ENCODE data around the gene TUBGCP4. TPM values are rescaled to one million over a fixed set of nuclear protein-coding genes. Genes with fewer than 3 reads are reported as not detected.

TUBGCP4 gene
- polyA plus RNA-seq, 2 donors, result 4.8 to 5.3 TPM

- Histone ChIP-seq H3K27ac (ENCODE audit: low read depth in 2 of 2, low read length in 1 of 2) (no peak overlapping the region), H3K9me3 (ENCODE audit: control insufficient read depth in 2 of 2, insufficient read depth in 1 of 2, low read depth in 1 of 2, low read length in 1 of 2) (no peaks in the 10 kb centered on the region), H3K27me3 (ENCODE audit: control insufficient read depth in 1 of 2, insufficient read depth in 2 of 2, low read length in 2 of 2) (no peaks in the 10 kb centered on the region), H3K36me3 (ENCODE audit: control insufficient read depth in 2 of 2, insufficient read depth in 2 of 2, low read length in 1 of 2) (peaks cover 16 to 21% of the 10 kb centered on the region in 2 donors), H3K4me1 (ENCODE audit: control insufficient read depth in 2 of 2, insufficient read depth in 2 of 2, low read length in 1 of 2) (no peaks in the 10 kb centered on the region), H3K4me3 (ENCODE audit: low read depth in 1 of 2, low read length in 2 of 2) (no peak overlapping the region)
- WGBS, 2 donors, result 80 to 86% methylated on average over 3 of the region's 3 CpGs
Observed at GRCh38 chr15:43402255-43402654, 31.4 kb downstream of the TUBGCP4 start.

- peaks cover 20 to 26% of the 10 kb centered on the region in 2 donors for H3K36me3 ChIP-seq (ENCODE audit: control insufficient read depth in 2 of 2, insufficient read depth in 2 of 2, low read length in 1 of 2)
- no peak overlapping the region for H3K27ac ChIP-seq (ENCODE audit: low read depth in 2 of 2, low read length in 1 of 2)
- 88 to 91% methylated on average over 8 of the region's 8 CpGs for WGBS, 2 donors
Observed at GRCh38 chr15:43403616-43404015, 32.7 kb downstream of the TUBGCP4 start.

GRCh38 chr15:43404130-43404529 is 33.2 kb downstream of the TUBGCP4 start:
- Histone ChIP-seq H3K4me3 (ENCODE audit: low read depth in 1 of 2, low read length in 2 of 2) (no peak overlapping the region), H3K9me3 (ENCODE audit: control insufficient read depth in 2 of 2, insufficient read depth in 1 of 2, low read depth in 1 of 2, low read length in 1 of 2) (no peaks in the 10 kb centered on the region), H3K4me1 (ENCODE audit: control insufficient read depth in 2 of 2, insufficient read depth in 2 of 2, low read length in 1 of 2) (no peaks in the 10 kb centered on the region), H3K27ac (ENCODE audit: low read depth in 2 of 2, low read length in 1 of 2) (no peak overlapping the region), H3K27me3 (ENCODE audit: control insufficient read depth in 1 of 2, insufficient read depth in 2 of 2, low read length in 2 of 2) (no peaks in the 10 kb centered on the region), H3K36me3 (ENCODE audit: control insufficient read depth in 2 of 2, insufficient read depth in 2 of 2, low read length in 1 of 2) (peaks cover 25 to 31% of the 10 kb centered on the region in 2 donors)
- 80 to 87% methylated on average over 5 of the region's 5 CpGs for WGBS, 2 donors

More at GRCh38 chr15:43403616-43404015, 32.7 kb downstream of the TUBGCP4 start:
- H3K4me3 ChIP-seq (ENCODE audit: low read depth in 1 of 2, low read length in 2 of 2), result no peak overlapping the region
- no peaks in the 10 kb centered on the region for H3K4me1 ChIP-seq (ENCODE audit: control insufficient read depth in 2 of 2, insufficient read depth in 2 of 2, low read length in 1 of 2)
- H3K27me3 ChIP-seq (ENCODE audit: control insufficient read depth in 1 of 2, insufficient read depth in 2 of 2, low read length in 2 of 2), result no peaks in the 10 kb centered on the region
- no peaks in the 10 kb centered on the region for H3K9me3 ChIP-seq (ENCODE audit: control insufficient read depth in 2 of 2, insufficient read depth in 1 of 2, low read depth in 1 of 2, low read length in 1 of 2)

- Histone ChIP-seq H3K27ac (ENCODE audit: low read depth in 2 of 2, low read length in 1 of 2) (no peak overlapping the region), H3K4me1 (ENCODE audit: control insufficient read depth in 2 of 2, insufficient read depth in 2 of 2, low read length in 1 of 2) (no peaks in the 10 kb centered on the region), H3K27me3 (ENCODE audit: control insufficient read depth in 1 of 2, insufficient read depth in 2 of 2, low read length in 2 of 2) (no peaks in the 10 kb centered on the region), H3K36me3 (ENCODE audit: control insufficient read depth in 2 of 2, insufficient read depth in 2 of 2, low read length in 1 of 2) (peaks cover 25 to 27% of the 10 kb centered on the region in 2 donors), H3K4me3 (ENCODE audit: low read depth in 1 of 2, low read length in 2 of 2) (no peak overlapping the region), H3K9me3 (ENCODE audit: control insufficient read depth in 2 of 2, insufficient read depth in 1 of 2, low read depth in 1 of 2, low read length in 1 of 2) (no peaks in the 10 kb centered on the region)
- 80 to 91% methylated on average over 2 of the region's 2 CpGs for WGBS, 2 donors
Observed at GRCh38 chr15:43406189-43406588, 35.3 kb downstream of the TUBGCP4 start.

- Histone ChIP-seq H3K4me3 (ENCODE audit: low read depth in 1 of 2, low read length in 2 of 2) (no peak overlapping the region), H3K27ac (ENCODE audit: low read depth in 2 of 2, low read length in 1 of 2) (no peak overlapping the region), H3K9me3 (ENCODE audit: control insufficient read depth in 2 of 2, insufficient read depth in 1 of 2, low read depth in 1 of 2, low read length in 1 of 2) (no peaks in the 10 kb centered on the region), H3K4me1 (ENCODE audit: control insufficient read depth in 2 of 2, insufficient read depth in 2 of 2, low read length in 1 of 2) (no peaks in the 10 kb centered on the region), H3K27me3 (ENCODE audit: control insufficient read depth in 1 of 2, insufficient read depth in 2 of 2, low read length in 2 of 2) (no peaks in the 10 kb centered on the region), H3K36me3 (ENCODE audit: control insufficient read depth in 2 of 2, insufficient read depth in 2 of 2, low read length in 1 of 2) (peaks cover 25 to 27% of the 10 kb centered on the region in 2 donors)
- WGBS, 2 donors, result 89 to 91% methylated on average over 2 of the region's 2 CpGs
Observed at GRCh38 chr15:43406808-43407207, 35.9 kb downstream of the TUBGCP4 start.

GRCh38 chr15:43408789-43409188 is 37.9 kb downstream of the TUBGCP4 start:
- Histone ChIP-seq H3K27ac (ENCODE audit: low read depth in 2 of 2, low read length in 1 of 2) (no peak overlapping the region), H3K9me3 (ENCODE audit: control insufficient read depth in 2 of 2, insufficient read depth in 1 of 2, low read depth in 1 of 2, low read length in 1 of 2) (no peaks in the 10 kb centered on the region), H3K4me3 (ENCODE audit: low read depth in 1 of 2, low read length in 2 of 2) (no peak overlapping the region), H3K27me3 (ENCODE audit: control insufficient read depth in 1 of 2, insufficient read depth in 2 of 2, low read length in 2 of 2) (no peaks in the 10 kb centered on the region), H3K36me3 (ENCODE audit: control insufficient read depth in 2 of 2, insufficient read depth in 2 of 2, low read length in 1 of 2) (peaks cover 20 to 30% of the 10 kb centered on the region in 2 donors), H3K4me1 (ENCODE audit: control insufficient read depth in 2 of 2, insufficient read depth in 2 of 2, low read length in 1 of 2) (no peaks in the 10 kb centered on the region)
- WGBS, 2 donors, result 84 to 92% methylated on average over 4 of the region's 4 CpGs

- WGBS, 2 donors, result 85 to 95% methylated on average over 5 of the region's 5 CpGs
- Histone ChIP-seq H3K27ac (ENCODE audit: low read depth in 2 of 2, low read length in 1 of 2) (no peak overlapping the region), H3K9me3 (ENCODE audit: control insufficient read depth in 2 of 2, insufficient read depth in 1 of 2, low read depth in 1 of 2, low read length in 1 of 2) (no peaks in the 10 kb centered on the region), H3K27me3 (ENCODE audit: control insufficient read depth in 1 of 2, insufficient read depth in 2 of 2, low read length in 2 of 2) (no peaks in the 10 kb centered on the region), H3K36me3 (ENCODE audit: control insufficient read depth in 2 of 2, insufficient read depth in 2 of 2, low read length in 1 of 2) (peaks cover 26 to 28% of the 10 kb centered on the region in 2 donors), H3K4me1 (ENCODE audit: control insufficient read depth in 2 of 2, insufficient read depth in 2 of 2, low read length in 1 of 2) (no peaks in the 10 kb centered on the region), H3K4me3 (ENCODE audit: low read depth in 1 of 2, low read length in 2 of 2) (no peak overlapping the region)
Observed at GRCh38 chr15:43410572-43411214, 39.8 kb downstream of the TUBGCP4 start.

- Histone ChIP-seq H3K4me3 (ENCODE audit: low read depth in 1 of 2, low read length in 2 of 2) (no peak overlapping the region), H3K27ac (ENCODE audit: low read depth in 2 of 2, low read length in 1 of 2) (no peak overlapping the region), H3K36me3 (ENCODE audit: control insufficient read depth in 2 of 2, insufficient read depth in 2 of 2, low read length in 1 of 2) (peaks cover 18 to 25% of the 10 kb centered on the region in 2 donors), H3K4me1 (ENCODE audit: control insufficient read depth in 2 of 2, insufficient read depth in 2 of 2, low read length in 1 of 2) (no peaks in the 10 kb centered on the region), H3K9me3 (ENCODE audit: control insufficient read depth in 2 of 2, insufficient read depth in 1 of 2, low read depth in 1 of 2, low read length in 1 of 2) (no peaks in the 10 kb centered on the region), H3K27me3 (ENCODE audit: control insufficient read depth in 1 of 2, insufficient read depth in 2 of 2, low read length in 2 of 2) (no peaks in the 10 kb centered on the region)
- WGBS, 2 donors, result 93 to 100% methylated on average over 1 of the region's 1 CpG
Observed at GRCh38 chr15:43412096-43412495, 41.2 kb downstream of the TUBGCP4 start.

GRCh38 chr15:43414196-43414595 is 43.3 kb downstream of the TUBGCP4 start:
- no peaks in the 10 kb centered on the region for H3K9me3 ChIP-seq (ENCODE audit: control insufficient read depth in 2 of 2, insufficient read depth in 1 of 2, low read depth in 1 of 2, low read length in 1 of 2)
- H3K27me3 ChIP-seq (ENCODE audit: control insufficient read depth in 1 of 2, insufficient read depth in 2 of 2, low read length in 2 of 2), result no peaks in the 10 kb centered on the region
- H3K27ac ChIP-seq (ENCODE audit: low read depth in 2 of 2, low read length in 1 of 2), result no peak overlapping the region
- H3K4me1 ChIP-seq (ENCODE audit: control insufficient read depth in 2 of 2, insufficient read depth in 2 of 2, low read length in 1 of 2), result no peaks in the 10 kb centered on the region
- H3K4me3 ChIP-seq (ENCODE audit: low read depth in 1 of 2, low read length in 2 of 2), result no peak overlapping the region
- peaks cover 9 to 17% of the 10 kb centered on the region in 2 donors for H3K36me3 ChIP-seq (ENCODE audit: control insufficient read depth in 2 of 2, insufficient read depth in 2 of 2, low read length in 1 of 2)

GRCh38 chr15:43420435-43420834 is 49.5 kb downstream of the TUBGCP4 start:
- H3K9me3 ChIP-seq (ENCODE audit: control insufficient read depth in 2 of 2, insufficient read depth in 1 of 2, low read depth in 1 of 2, low read length in 1 of 2), result no peaks in the 10 kb centered on the region
- peaks cover 10 to 22% of the 10 kb centered on the region in 2 donors for H3K36me3 ChIP-seq (ENCODE audit: control insufficient read depth in 2 of 2, insufficient read depth in 2 of 2, low read length in 1 of 2)
- H3K27ac ChIP-seq (ENCODE audit: low read depth in 2 of 2, low read length in 1 of 2), result no peak overlapping the region
- H3K4me1 ChIP-seq (ENCODE audit: control insufficient read depth in 2 of 2, insufficient read depth in 2 of 2, low read length in 1 of 2), result no peaks in the 10 kb centered on the region
- no peaks in the 10 kb centered on the region for H3K27me3 ChIP-seq (ENCODE audit: control insufficient read depth in 1 of 2, insufficient read depth in 2 of 2, low read length in 2 of 2)
- no peak overlapping the region for H3K4me3 ChIP-seq (ENCODE audit: low read depth in 1 of 2, low read length in 2 of 2)
- 91 to 97% methylated on average over 10 of the region's 10 CpGs for WGBS, 2 donors

All from esophagus (tissue), 2 donors.